ENCODE measurements around the gene TSR3. TPM values are rescaled to one million over a fixed set of nuclear protein-coding genes. Genes with fewer than 3 reads are reported as not detected.

Gene TSR3
- total and polyA plus RNA-seq, 2 of the 13 experiments (the other 11 are each of a cell fraction or from before 2014, with no cell fraction given), result 24.2 to 51.0 TPM

GRCh38 chr16:1372292-1372950, 20.7 kb upstream of the TSR3 start (continued):
- no peak for TF ChIP-seq HES4 (CRISPR knock-in tag; IDR thresholded peaks at IDR 0.05; ENCODE audit: borderline replicate concordance)

- TF ChIP-seq ARID2 (CRISPR knock-in tag; IDR thresholded peaks at IDR 0.05; ENCODE audit: borderline replicate concordance) (no peak), AGO2 (optimal IDR thresholded peaks at IDR 0.05; ENCODE audit: low read depth, low read length) (peak; percentile 38), ZNF414 (CRISPR knock-in tag; IDR thresholded peaks at IDR 0.05) (no peak), ZNF451 (CRISPR knock-in tag; IDR thresholded peaks at IDR 0.05) (no peak), IRF2 (CRISPR knock-in tag; IDR thresholded peaks at IDR 0.05) (no peak), ZNF792 (CRISPR knock-in tag; IDR thresholded peaks at IDR 0.05) (no peak), ZNF547 (CRISPR knock-in tag; IDR thresholded peaks at IDR 0.05) (no peak), ZNF619 (CRISPR knock-in tag; IDR thresholded peaks at IDR 0.05) (no peak)
- no peaks in the 10 kb centered on the region for H3K4me1 ChIP-seq (ENCODE audit: insufficient read depth, low read length)
- H3K79me2 ChIP-seq (ENCODE audit: insufficient read depth, low read length), result peaks cover 2% of the 10 kb centered on the region
- intact Hi-C loops (cut with micrococcal nuclease; ENCODE audit: unreplicated experiment), result no loop called here
- no TSS peak for BruUV-seq (replicated peaks)
- no peaks in the 10 kb centered on the region for H3K27me3 ChIP-seq (ENCODE audit: control insufficient read depth in 1 of 2, insufficient read depth in 2 of 2, low read length in 2 of 2)
- no peak overlapping the region for H3K27ac ChIP-seq (ENCODE audit: extremely low read length, insufficient read depth, low read length)
- H3K4me3 ChIP-seq (replicated peaks in 1 of 3; ENCODE audit: insufficient read depth in 1 of 3, low read depth in 2 of 3, low read length in 3 of 3), result no peak overlapping the region
- H3K36me3 ChIP-seq (replicated peaks in 1 of 2; ENCODE audit: control insufficient read depth in 1 of 2, insufficient read depth in 2 of 2, low read length in 2 of 2), result peaks cover 9 to 13% of the 10 kb centered on the region in 2 experiments; a peak in 4 of 5 replicates
- DNase-seq (ENCODE audit: low spot score), result no peak
- WGBS (ENCODE audit: low lambda C conversion rate), result 92% methylated on average over 20 of the region's 33 CpGs
- ChIA-PET POLR2A (no interaction called here), CTCF (ENCODE audit: low intra/inter-chr PET ratio, low total read pairs) (no interaction called here)
- ATAC-seq, result no peak
- in situ Hi-C loops (cut with HindIII; ENCODE audit: extremely low pct_ligation_motif_present, low pct_unique_long_range_greater_than_20kb), result no loop called here
- no peak for FAIRE-seq
- H2AFZ ChIP-seq (ENCODE audit: low read length), result no peak overlapping the region
- H3K9me3 ChIP-seq (ENCODE audit: low read length), result no peaks in the 10 kb centered on the region
- 0 out of 2 replicates have a peak, but pooled peaks cover 2% of the 10 kb centered on the region for H4K20me1 ChIP-seq (ENCODE audit: insufficient read depth, low read length)
- H3K4me2 ChIP-seq (ENCODE audit: low read depth, low read length), result no peak overlapping the region
- H3K9ac ChIP-seq (ENCODE audit: insufficient read depth, low read depth, low read length), result no peak overlapping the region
These were observed 19.6 kb upstream of the TSR3 start for GRCh38 chr16:1371054-1371978.
